ENCODE measurements around the gene SLC7A9.
"Not testable (repeated sequence)": the region's sequence is repeated elsewhere in the genome, so short reads cannot be mapped to it uniquely, and the experiment has no call there.

Gene SLC7A9

DNA sequence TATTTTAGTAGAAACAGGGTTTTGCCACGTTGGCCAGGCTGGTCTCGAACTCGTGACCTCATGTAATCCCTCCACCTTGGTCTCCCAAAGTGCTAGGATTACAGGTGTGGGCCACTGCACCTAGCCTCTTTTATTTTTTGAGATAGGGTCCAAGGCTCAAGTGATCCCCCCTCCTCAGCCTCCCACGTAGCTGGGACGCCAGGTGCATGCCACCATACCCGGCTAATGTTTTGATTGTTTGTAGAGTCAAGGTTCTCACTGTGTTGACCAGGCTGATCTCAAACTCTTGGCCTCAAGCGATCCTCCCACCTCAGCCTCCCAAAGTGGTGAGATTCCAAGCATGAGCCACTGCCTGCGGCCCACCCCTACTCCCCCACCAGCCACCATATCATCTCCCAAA, 6.3 kb downstream of the SLC7A9 start:
- DNase-seq: no peak

DNA sequence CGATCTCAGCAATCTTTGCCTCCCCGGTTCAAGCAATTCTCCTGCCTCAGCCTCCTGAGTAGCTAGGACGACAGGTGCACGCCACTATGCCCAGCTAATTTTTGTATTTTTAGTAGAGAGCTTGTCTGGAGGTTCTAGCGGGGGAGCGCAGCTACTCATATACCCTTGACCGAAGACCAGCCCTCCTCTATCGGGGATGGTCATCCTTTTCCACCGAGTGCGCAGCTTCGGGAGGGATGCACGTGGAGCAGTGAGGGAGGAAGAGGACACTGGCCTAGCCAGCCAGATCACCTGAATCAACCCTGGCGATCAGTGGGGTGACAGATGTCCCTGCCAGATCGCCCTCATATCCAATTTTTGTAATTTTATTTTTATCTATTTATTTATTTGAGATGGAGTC, 6.8 kb downstream of the SLC7A9 start:
- no peak for DNase-seq

DNA sequence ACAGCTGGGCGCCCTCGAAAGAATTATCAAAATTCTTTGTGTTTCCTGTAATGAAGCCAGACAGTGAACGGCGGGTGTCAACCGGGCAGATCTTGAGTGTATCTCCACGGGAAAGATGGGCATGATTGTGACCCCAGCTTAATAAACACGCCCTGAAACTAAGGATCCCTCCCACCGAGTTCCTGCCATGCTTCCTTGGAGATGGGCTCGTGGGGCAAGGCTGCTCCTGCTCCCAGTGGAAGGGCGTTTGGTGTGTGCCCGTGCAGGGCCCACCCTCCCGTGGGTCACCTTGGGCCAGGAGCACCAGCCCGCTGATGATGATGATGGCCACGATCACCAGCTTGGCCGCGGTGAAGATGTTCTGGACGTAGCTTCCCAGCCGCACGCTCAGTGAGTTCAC, 7.4 kb downstream of the SLC7A9 start:
- DNase-seq: no peak

DNA sequence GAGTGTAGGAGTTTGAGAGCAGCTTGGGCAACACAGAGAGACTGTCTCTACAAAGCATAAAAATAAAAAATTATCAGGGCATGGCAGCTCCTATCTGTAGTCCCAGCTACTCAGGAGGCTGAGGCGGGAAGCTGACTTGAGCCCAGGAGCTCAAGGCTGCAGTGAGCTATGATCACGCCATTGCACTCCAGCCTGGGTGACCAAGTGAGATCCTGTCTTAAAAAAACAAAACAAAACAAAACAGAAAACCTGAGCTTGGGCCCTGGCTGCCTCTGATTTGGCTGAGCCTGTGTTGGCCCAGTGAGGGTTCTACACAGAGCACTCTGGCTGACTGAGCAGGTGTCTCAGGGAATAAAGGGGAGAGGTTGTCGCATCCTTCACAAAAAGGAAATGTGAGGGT, 8.0 kb downstream of the SLC7A9 start:
- no peak for DNase-seq

DNA sequence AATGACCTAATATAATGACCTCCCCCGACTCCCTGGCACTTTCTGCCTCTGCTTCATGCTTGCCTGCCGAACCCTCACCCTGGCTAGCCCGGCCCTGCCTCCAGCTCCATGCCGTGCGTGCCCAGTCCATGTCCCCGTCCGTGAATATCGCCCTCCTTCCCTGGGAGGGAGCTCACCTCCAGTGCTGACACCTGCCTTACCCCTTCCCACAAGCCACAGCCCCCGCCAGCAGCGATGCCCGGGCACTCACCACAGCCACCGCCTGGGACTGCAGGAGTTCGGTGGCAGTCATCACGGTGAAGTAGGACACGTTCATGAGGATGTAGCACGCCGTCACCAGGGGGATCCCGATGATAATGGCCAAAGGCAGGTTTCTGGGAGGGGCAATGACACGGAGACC, 10.0 kb downstream of the SLC7A9 start:
- DNase-seq: no peak

DNA sequence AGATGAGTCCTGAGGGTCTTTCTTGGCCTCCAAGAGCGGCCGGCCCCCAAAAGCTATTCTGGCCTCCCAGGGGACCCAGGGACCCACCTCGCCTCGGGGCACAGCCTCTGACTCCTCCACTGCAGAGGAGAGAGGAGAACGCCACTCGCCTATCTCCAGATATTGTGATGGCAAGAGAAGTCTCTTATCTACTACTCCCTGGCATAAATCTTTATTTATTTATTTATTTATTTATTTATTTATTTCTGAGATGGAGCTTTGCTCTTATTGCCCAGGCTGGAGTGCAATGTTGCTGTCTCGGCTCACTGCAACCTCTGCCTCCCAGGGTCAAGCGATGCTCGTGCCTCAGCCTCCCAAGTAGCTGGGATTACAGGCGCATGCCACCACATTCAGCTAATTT, 11.0 kb downstream of the SLC7A9 start:
- no peak for DNase-seq

DNA sequence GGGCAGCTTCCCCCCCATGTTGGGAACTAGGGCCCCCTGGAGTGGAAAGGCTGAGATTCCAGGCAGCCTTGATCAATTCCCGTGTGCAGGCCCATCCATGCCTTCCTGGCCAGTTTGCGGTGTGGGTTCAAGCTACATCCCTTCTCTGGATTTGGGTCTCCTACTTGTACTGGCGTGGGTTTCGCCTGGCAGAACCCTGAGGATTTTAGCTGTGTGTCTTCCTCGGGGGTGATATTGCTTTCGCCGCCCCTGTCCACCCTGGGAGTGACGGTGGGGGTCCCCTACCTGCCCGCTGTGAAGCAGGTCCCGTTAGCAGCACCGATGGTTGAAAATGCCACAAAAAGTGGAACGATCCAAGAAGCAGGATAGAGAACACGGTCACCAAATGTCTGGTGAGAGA, 11.4 kb downstream of the SLC7A9 start:
- DNase-seq: no peak

DNA sequence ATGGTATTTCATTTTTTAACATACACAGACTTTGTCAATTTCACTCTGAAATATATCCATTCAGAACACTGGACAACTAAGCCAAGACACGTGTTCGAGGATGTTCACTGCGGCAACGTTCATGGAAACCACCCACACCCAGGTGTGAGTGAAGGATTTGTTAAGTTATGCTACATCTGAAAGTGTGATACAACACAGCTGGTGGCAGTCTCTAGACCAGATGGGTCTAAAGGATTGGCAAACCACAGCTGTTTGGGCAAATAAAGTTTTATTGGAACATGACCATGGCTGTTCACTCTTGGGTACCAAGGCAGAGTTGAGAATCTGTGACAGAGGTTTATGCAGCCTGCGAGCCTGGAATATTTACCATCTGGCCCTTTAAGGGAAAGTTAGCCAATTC, 12.0 kb downstream of the SLC7A9 start:
- DNase-seq: no peak

DNA sequence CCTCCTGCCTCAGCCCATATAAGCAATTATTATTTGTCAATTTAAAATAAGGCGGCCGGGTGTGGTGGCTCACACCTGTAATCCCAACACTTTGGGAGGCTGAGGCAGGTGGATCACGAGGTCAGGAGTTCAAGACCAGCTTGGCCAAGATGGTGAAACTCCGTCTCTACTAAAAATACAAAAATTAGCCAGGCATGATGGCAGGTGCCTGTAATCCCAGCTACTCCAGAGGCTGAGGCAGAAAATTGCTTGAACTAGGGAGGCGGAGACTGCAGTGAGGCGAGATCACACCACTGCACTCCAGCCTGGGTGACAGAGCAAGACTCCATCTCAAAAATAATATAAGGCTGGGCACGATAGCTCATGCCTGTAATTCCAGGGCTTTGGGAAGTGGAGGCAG, 12.7 kb downstream of the SLC7A9 start:
- not testable (repeated sequence) for DNase-seq

DNA sequence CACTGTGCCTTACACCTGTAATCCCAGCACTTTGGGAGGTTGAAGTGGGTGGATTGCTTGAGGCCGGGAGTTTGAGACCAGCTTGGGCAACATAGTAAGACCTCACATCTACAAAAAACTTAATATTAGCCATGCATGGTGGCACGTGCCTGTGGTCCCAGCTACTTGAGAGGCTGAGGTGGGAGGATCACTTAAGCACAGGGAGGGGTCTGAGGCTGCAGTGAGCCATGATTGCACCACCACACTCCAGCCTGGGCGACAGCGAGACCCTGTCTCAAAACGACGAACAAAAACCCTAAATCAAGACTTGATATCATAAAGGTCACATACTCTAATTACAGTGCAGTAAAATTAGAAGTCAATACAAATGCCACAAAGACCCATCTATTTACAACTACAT, 17.4 kb downstream of the SLC7A9 start:
- DNase-seq: no peak

DNA sequence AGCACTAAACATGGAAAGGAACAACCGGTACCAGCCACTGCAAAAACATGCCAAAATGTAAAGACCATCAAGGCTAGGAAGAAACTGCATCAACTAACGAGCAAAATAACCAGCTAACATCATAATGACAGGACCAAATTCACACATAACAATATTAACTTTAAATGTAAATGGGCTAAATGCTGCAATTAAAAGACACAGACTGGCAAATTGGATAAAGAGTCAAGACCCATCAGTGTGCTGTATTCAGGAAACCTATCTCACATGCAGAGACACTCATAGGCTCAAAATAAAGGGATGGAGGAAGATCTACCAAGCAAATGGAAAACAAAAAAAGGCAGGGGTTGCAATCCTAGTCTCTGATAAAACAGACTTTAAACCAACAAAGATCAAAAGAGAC, 21.5 kb downstream of the SLC7A9 start:
- DNase-seq: not testable (repeated sequence)

DNA sequence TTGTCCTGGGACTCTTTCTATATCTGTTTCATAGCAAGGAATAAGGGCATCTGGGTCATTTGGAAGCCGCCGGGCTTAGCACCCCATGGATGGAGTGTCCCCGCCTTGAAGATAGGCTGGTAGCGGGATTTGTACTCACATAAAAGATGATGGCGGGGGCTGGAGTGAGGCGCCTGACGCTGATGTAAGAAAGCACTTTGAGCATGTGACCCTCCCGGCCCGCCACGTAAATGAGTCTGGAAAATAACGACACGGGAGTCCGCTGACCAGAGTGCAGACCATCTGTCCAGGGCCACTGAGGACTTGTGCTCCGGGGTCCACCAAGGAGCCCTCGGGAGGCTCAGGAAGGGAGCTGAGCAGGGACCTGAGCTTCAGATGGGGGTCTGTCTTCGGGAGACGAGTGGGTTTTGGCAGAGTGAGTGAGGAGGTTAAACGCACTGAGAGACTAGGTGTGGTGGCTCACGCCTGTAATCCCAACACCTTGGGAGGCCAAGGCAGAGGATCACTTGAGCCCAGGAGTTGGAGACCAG, 25.8 kb downstream of the SLC7A9 start:
- DNase-seq: no peak

DNA sequence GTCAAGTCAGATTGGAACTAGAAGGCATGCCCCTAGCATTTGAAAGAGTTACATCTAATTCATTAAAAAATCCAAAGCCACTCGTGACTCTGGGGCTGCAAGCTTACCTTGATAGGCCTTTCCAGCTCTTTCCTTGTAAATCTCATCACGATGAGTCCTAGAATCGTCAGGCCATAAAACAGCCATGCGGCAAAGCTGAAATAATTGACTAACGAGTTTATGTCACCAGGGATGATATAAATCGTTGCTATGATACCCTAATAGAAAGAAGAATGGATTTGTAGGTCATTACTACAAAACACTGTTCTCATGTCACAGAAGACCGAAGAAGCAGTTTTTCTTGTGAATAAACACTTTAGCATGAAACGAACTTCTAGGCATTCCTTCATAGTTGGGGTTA, 27.5 kb downstream of the SLC7A9 start:
- DNase-seq: no peak

DNA sequence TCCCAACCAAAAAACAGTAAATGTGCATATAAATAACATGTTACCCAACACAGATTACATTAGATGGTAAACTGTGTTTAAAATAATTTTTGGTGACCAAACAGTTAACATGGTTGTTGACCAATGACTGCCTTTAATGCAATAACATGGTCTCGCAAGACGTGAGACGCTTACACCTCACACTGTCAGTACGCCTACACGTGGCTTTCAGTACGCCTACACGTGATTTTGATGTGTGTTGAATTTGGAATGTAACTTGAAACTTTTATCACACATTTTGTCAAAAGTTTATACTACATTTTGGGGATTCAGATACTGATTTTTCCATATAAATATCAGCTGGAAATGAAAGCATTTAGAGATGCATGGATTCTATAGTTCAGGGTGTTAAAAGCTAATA, 32.0 kb downstream of the SLC7A9 start:
- no peak for DNase-seq

DNA sequence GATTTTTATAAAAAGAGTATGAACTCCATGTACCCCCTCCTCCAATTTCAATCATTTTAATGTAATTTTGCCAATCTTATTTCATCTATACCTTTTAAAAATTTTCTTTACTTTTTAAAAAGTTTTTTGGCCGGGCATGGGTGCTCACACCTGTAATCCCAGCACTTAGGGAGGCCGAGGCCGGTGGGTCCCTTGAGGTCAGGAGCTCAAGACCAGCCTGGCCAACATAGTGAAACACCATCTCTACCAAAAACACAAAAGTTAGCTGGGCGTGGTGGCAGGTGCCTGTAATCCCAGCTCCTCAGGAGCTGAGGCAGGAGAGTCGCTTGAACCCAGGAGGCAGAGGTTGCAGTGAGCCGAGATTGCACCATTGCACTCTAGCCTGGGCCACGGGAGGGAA, 36.2 kb downstream of the SLC7A9 start:
- not testable (repeated sequence) for DNase-seq

DNA sequence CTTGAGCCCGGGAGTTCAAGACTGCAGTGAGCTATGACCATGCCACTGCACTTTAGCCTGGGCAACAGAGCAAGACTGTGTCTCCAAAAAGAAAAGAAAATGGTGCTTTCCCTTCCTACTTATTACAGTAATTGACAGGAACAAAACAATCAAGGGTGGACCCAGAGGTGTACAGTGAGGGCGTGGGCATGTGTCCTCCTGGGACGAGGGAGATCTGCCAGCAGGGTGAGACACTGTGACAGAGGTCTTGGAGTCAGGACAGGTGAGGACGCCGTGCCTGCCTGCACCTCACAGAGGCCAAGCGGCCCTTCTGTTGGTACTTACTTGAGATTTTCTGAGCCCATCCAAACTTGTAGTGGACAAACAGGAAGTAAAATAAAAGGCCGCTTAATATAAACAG, 36.7 kb downstream of the SLC7A9 start:
- DNase-seq: not testable (repeated sequence)

DNA sequence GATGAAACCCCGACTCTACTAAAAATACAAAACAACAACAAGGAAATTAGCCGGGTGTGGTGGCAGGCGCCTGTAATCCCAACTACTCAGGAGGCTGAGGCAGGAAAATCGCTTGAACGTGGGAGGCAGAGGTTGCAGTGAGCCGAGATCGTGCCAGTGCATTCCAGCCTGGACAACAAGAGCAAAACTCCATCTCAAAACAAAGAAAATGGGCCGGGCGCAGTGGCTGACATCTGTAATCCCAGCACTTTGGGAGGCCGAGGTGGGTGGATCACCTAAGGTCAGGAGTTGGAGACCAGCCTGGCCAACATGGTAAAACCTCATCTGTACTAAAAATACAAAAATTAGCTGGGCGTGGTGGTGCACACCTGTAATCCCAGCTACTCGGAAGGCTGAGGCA, 37.5 kb downstream of the SLC7A9 start:
- DNase-seq: not testable (repeated sequence)

DNA sequence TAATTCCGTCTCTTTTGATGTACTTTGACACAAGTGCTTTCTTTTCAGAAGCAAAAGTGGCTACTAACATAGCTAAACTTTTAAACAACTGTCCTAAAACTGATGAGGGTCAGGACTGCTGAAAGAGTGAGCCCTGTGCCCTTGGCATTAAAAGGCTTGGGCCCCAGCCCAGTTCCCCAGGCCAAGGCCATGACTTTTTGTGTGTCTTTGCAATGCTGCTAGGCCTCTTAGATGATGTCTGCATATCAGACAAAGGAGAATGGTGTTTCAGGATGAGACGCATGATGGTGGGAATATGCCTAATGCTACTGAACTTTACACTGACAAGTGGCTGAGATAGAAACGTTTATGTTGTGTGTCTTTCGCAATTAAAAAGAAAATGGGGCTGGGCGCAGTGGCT, 38.0 kb downstream of the SLC7A9 start:
- DNase-seq: no peak

DNA sequence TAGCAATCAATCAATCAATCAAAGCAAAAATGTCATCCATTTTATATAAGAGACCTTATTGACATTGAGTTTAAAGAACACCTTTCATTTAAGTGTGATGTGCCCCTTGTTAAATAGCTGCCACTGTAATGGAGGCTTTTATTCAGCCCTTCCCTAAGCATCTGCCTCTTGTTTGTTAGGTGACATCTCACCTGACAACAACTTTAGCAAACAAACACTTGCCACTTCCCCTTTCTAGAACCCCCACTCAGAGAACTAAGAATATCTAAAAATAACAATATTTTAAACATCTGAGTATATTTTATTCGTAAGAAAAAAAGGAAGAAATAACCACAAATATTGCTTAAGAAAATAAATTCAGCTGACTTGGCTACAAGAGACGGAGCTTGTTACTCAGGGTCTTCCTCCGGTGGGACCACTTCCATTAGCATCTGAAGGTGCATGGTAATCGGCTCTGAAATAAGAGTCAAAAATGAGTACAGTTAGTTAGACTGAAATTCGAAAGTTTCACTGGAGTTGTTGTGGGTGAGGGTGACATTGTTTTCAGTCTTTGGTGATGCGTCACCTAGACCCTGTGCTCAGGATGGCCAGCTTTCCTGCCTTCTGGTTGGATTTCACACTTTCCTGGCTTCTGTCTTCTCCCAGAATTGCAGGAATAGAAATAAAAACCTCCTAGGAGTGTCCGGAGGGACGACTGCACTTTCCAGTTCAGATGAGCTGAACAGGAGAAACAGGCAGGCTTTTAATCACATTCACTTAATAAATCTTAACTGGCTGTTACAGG, 39.1 kb downstream of the SLC7A9 start:
- peak; percentile 84 for DNase-seq

DNA sequence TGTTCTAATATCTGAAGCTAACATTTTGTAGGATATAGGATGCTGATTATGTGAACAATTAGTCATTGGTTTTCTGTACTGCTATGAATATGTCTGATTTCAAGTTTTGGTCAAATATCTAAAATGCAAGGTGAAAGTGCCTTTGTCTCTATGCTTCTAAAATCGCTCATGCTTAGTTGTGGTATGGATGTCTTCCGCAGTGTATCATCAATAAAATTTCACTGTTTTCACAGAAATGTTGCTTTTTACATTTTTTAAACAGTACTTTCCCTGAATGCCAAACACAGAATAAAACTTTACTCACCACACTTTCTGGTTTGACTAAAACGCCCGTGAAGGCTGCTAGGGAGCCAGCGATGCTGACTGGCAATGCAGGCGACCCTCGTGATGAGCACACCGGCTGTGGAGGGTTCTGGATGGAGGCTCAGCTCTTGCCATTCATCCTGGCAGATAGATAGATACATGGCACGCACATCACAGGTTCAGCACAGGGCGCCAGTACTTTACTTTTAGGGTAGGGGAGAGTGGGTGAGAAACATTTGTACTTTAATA, 40.1 kb downstream of the SLC7A9 start:
- no peak for DNase-seq

DNA sequence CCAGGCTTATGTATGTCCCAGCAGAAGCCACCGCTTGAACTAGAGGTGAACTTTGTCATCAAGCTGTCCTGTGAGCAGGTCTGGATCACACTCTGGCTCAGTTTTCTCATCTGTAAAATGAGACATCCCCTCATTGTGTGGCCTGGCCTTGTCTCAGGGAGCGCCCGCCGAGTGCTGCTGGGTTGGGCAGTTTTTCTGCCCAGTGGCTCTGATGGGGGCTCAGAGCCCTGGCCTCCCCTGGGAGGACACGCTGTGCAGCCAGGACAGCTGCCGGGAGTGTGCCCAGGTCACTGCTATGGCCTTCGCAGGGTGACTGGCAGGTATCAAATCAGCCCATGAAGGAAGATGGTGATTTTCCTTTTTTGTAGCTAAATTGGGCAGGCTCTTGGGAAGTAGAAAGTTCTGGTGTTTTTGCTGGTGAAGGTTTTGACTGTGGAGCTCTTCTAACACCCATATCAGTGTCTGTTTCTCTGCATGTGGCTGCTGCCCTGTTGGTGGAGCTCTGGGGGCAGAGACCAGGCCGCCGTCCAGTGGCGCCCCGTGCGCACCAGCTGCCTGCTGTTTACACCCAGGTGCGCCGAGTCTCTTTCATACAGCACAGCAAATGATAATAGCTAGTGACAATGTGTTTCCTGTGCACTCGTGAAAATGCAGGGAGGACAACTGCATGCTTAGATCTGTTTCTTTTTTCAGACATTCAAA, 40.8 kb downstream of the SLC7A9 start:
- DNase-seq: no peak

DNA sequence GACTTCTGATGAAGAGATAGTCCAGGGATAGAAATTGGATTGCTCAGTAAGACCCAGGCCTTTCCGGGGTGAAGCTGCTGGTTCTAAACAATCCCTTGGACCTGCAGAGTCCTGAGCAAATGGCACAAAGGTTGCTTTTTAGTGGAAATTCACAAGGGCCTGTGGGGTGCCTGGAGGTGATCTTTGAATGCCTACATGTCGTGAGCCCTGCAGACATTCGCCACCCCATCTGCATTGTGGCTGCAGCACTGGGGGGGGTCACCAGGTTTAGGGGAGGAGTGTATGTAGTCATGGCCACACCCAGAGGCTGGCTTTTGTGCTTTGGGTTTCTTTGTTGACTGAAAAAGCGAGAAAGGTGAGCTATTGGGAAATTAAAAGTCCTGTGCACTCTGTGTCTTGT, 41.4 kb downstream of the SLC7A9 start:
- DNase-seq: no peak

DNA sequence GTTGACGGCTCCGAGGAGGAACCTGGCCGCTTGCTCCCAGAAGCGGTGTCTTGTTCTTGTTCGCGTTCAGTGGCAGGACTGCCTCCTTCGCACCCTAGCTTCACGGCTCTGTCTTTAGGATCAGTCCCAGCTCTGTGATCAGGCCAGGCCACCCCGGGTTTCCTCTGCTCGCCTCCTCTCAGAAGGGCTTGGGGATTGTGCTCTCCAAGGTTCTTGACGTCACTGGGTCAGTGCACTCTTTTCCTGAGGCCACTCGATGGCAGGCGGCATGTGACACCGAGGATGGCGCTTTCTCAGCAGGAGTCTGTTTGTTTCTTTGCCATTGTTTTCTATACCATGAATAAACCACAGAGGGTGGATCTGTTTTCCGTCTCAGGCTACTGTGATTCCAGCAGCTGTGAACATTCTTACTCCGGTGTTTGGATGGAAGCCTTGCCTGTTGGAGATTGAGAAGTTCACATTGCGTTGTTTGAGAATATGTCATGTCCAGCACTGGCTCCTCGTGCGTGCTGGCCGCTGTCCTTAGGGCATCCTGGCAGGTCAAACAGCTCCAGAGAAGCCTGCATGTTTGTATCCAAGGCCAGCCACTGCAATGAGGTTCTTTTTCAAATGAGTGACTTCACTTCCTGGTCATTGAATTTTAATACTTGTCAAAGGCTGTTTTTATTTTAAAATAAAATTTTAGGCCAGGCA, 44.5 kb downstream of the SLC7A9 start:
- no peak for DNase-seq
